Astrocyte (in vitro differentiated cells and primary cell): Measurements from ENCODE around the gene PCYOX1L. TPM values are rescaled to one million over a fixed set of nuclear protein-coding genes. Genes with fewer than 3 reads are reported as not detected.
A peak's percentile ranks its signal among the peaks of the same experiment; 100 is the strongest.

Experiments
- DNase-seq: peaks from one replicate; pipeline ENCODE4 v3.0.0-alpha.2; 2010; ENCODE audit warnings: low read depth
- FAIRE-seq: peaks from 2 replicates; lab custom pipeline; 2011; peaks lifted over from hg19 to GRCh38; lab: Jason Lieb, UNC
- H2AFZ ChIP-seq: 2 replicates; pipeline ENCODE4 v1.6.0; 2012; ENCODE audit warnings: low read depth, low read length, inconsistent platforms
- H3K27ac ChIP-seq: 2 replicates; pipeline ENCODE4 v1.5.1; 2011; ENCODE audit warnings: low read depth, low read length, inconsistent platforms
- H3K27me3 ChIP-seq: 2 replicates; pipeline ENCODE4 v1.6.0; 2011; ENCODE audit warnings: low read length, inconsistent platforms; ENCODE audit not compliant: insufficient read depth
- H3K36me3 ChIP-seq: 2 replicates; pipeline ENCODE4 v1.5.1; 2011; ENCODE audit warnings: low read length, inconsistent platforms; ENCODE audit not compliant: insufficient read depth
- H3K4me1 ChIP-seq: 2 replicates; pipeline ENCODE4 v1.5.1; 2011; ENCODE audit warnings: low read length, inconsistent platforms; ENCODE audit not compliant: insufficient read depth
- H3K4me2 ChIP-seq: 2 replicates; pipeline ENCODE4 v1.6.0; 2012; ENCODE audit warnings: low read length, inconsistent platforms
- H3K4me3 ChIP-seq: 2 replicates; pipeline ENCODE4 v1.5.1; 2011; ENCODE audit warnings: low read depth, mild to moderate bottlenecking, low read length, inconsistent platforms; ENCODE audit not compliant: insufficient read depth
- H3K79me2 ChIP-seq: 2 replicates; pipeline ENCODE4 v1.6.0; 2012; ENCODE audit warnings: mild to moderate bottlenecking, low read length, inconsistent platforms; ENCODE audit not compliant: insufficient read depth
- H3K9ac ChIP-seq: 2 replicates; pipeline ENCODE4 v1.6.0; 2012; ENCODE audit warnings: mild to moderate bottlenecking, low read length, inconsistent platforms
- H3K9me3 ChIP-seq: 2 replicates; pipeline ENCODE4 v1.5.1; 2012; ENCODE audit warnings: low read depth, mild to moderate bottlenecking, low read length, inconsistent platforms; ENCODE audit not compliant: insufficient read depth
- H4K20me1 ChIP-seq: 2 replicates; pipeline ENCODE4 v1.6.0; 2012; ENCODE audit warnings: low read length, inconsistent platforms; ENCODE audit not compliant: insufficient read depth
- H3K27ac Mint-ChIP-seq: one replicate; pipeline ENCODE4 v1.8.0; 2021; ENCODE audit warnings: mild to moderate bottlenecking, mixed read lengths; ENCODE audit not compliant: unreplicated experiment
- H3K27me3 Mint-ChIP-seq: one replicate; pipeline ENCODE4 v1.8.0; 2021; ENCODE audit warnings: low read depth, mixed read lengths; ENCODE audit not compliant: unreplicated experiment
- H3K36me3 Mint-ChIP-seq: one replicate; pipeline ENCODE4 v1.8.0; 2021; ENCODE audit warnings: low read depth, mixed read lengths; ENCODE audit not compliant: unreplicated experiment
- H3K4me1 Mint-ChIP-seq: one replicate; pipeline ENCODE4 v1.8.0; 2021; ENCODE audit warnings: low read depth, mixed read lengths; ENCODE audit not compliant: unreplicated experiment
- H3K4me3 Mint-ChIP-seq: one replicate; pipeline ENCODE4 v1.8.0; 2021; ENCODE audit warnings: mild to moderate bottlenecking, moderate library complexity, mixed read lengths; ENCODE audit not compliant: unreplicated experiment
- H3K9me3 Mint-ChIP-seq: one replicate; pipeline ENCODE4 v1.8.0; 2021; ENCODE audit warnings: mild to moderate bottlenecking, mixed read lengths; ENCODE audit not compliant: unreplicated experiment
- EZH2 ChIP-seq: IDR thresholded peaks from 2 replicates; pipeline ENCODE4 v1.6.1; 2012; ENCODE audit warnings: mild to moderate bottlenecking, low read length, inconsistent platforms; ENCODE audit not compliant: insufficient read depth
- total RNA-seq: library from RNA; stranded (reverse); gene quantifications from 2 replicates; pipeline ENCODE4 v1.2.1, GENCODE V29; 2021
- TF ChIP-seq, protein P1 (sequence below): IDR thresholded peaks from 2 replicates; pipeline ENCODE4 v1.5.1; 2011; ENCODE audit warnings: low read depth, mild to moderate bottlenecking, inconsistent platforms, low read length, moderate library complexity; ENCODE audit not compliant: insufficient read depth

PCYOX1L gene
- total RNA-seq, 1 donor from 2014 or later = 16.6 TPM

DNA sequence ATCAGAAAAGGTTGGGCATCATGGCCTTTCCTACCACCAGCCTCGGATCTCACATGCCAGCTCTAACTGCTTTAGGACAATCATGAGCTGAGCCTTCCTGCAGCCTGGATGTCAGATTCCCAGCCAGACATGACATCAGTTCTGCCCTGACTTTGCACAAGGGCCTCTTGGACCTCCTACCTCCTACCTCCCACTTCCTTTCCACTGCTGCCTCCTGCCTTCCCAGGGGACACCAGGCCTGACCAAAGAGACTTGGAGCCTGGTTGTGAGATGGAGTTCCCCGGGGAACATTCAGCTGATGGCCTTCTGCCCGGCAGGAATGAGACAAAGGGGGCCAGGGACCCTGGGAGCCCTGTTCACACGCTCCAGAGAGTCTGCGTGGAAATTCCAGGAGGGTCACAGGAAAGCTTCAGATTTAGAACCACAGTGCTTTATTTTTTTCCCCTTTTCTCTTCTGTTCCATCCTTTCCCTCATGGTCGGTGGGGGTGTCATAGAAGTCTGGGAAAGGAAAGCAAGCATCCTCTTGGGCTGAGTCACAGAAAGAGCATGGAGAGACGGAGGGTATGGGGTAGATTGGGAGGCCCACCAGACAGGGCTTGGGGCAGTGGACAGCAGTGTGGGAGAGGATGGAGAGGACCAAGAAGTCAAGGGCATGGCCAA lies 56.7 kb downstream of the PCYOX1L start:
- H3K4me3 Mint-ChIP-seq = peak overlapping the region; percentile 9
- Histone ChIP-seq H3K79me2 (peaks cover 95% of the 10 kb centered on the region), H3K4me1 (peaks cover 71% of the 10 kb centered on the region), H3K4me2 (peak overlapping the region; percentile 49), H3K9ac (peak overlapping the region; percentile 52), H3K9me3 (no peaks in the 10 kb centered on the region), H2AFZ (no peak overlapping the region), H4K20me1 (peaks cover 96% of the 10 kb centered on the region), H3K36me3 (peaks cover 13% of the 10 kb centered on the region), H3K4me3 (no peak overlapping the region), H3K27ac (peak overlapping the region; percentile 73), H3K27me3 (no peaks in the 10 kb centered on the region)
- FAIRE-seq (peak; percentile 56), DNase-seq (no peak)
- H3K4me1 Mint-ChIP-seq = peaks cover 39% of the 10 kb centered on the region
- no peaks in the 10 kb centered on the region for H3K9me3 Mint-ChIP-seq
- no peaks in the 10 kb centered on the region for H3K27me3 Mint-ChIP-seq
- H3K27ac Mint-ChIP-seq = peak overlapping the region; percentile 89
- TF ChIP-seq, protein P1, sequence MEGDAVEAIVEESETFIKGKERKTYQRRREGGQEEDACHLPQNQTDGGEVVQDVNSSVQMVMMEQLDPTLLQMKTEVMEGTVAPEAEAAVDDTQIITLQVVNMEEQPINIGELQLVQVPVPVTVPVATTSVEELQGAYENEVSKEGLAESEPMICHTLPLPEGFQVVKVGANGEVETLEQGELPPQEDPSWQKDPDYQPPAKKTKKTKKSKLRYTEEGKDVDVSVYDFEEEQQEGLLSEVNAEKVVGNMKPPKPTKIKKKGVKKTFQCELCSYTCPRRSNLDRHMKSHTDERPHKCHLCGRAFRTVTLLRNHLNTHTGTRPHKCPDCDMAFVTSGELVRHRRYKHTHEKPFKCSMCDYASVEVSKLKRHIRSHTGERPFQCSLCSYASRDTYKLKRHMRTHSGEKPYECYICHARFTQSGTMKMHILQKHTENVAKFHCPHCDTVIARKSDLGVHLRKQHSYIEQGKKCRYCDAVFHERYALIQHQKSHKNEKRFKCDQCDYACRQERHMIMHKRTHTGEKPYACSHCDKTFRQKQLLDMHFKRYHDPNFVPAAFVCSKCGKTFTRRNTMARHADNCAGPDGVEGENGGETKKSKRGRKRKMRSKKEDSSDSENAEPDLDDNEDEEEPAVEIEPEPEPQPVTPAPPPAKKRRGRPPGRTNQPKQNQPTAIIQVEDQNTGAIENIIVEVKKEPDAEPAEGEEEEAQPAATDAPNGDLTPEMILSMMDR = no peak
- TF ChIP-seq EZH2 = no peak
- H3K36me3 Mint-ChIP-seq = peaks cover 19% of the 10 kb centered on the region

DNA sequence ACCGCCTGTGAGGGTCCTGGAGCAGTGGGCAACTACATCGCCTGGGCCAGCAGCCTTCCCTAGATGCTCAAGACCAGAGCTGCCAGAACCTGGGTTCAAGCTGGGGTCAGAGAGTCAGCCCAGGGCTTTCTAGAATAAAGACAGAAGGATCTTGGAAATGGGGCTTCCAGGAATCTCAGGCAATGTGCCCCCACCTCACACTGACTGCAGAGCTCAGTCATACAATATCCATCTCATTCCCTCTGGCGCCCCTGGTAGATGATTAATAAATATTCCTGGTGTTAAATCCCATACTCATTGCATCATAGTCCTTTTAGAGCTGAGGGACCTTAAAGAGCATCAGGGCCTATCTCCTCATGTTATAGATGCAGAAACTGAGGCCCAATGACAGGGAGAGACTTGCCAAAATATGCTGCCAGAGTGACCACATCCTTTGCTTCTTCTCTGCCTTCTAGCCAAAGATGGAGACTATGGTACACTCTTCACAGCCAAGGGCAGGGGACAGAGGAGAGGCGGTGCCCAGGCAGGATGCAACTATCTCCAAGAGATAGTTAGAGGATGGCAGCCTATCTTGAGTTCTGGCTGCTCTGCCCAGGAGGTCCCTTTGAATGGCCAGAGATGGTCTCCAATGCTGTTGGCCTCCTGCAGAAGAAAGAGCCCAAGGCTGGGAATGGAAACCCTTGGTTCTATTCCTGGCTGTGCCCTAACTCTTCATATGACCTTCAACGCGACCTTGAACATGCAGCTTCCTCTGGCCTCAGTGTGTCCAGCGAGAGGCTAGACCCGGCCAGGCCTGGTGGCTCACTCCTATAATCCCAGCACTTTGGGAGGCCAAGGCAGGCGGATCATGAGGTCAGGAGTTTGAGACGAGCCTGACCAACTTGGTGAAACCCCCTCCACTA lies 57.5 kb downstream of the PCYOX1L start:
- Histone ChIP-seq H3K27me3 (no peaks in the 10 kb centered on the region), H3K4me2 (peak overlapping the region; percentile 49), H3K79me2 (peaks cover 95% of the 10 kb centered on the region), H3K36me3 (peaks cover 19% of the 10 kb centered on the region), H3K4me1 (peaks cover 71% of the 10 kb centered on the region), H4K20me1 (peaks cover 96% of the 10 kb centered on the region), H3K9me3 (no peaks in the 10 kb centered on the region), H2AFZ (no peak overlapping the region), H3K27ac (peak overlapping the region; percentile 73), H3K4me3 (no peak overlapping the region), H3K9ac (peak overlapping the region; percentile 52)
- H3K9me3 Mint-ChIP-seq = no peaks in the 10 kb centered on the region
- FAIRE-seq (no peak), DNase-seq (no peak)
- peaks cover 19% of the 10 kb centered on the region for H3K36me3 Mint-ChIP-seq
- H3K4me1 Mint-ChIP-seq = peaks cover 34% of the 10 kb centered on the region
- peak overlapping the region; percentile 9 for H3K4me3 Mint-ChIP-seq
- no peaks in the 10 kb centered on the region for H3K27me3 Mint-ChIP-seq
- peak overlapping the region; percentile 89 for H3K27ac Mint-ChIP-seq
- TF ChIP-seq EZH2 = no peak
- TF ChIP-seq, protein P1 = no peak
